HEK293 (cell line): ENCODE measurements around the gene BMPR1A.

Experiments used
- CTCF ChIA-PET: fragments of 350-600 bp; formaldehyde crosslinking; extraction: SDS; loops from one replicate; lab custom pipeline; 2021; ENCODE audit warnings: antibody characterized with exemption; lab: Yijun Ruan, JAX
- POLR2A ChIA-PET: fragments of 300-600 bp; formaldehyde crosslinking; extraction: SDS; loops from one replicate; lab custom pipeline; 2020; ENCODE audit warnings: antibody characterized with exemption, inconsistent platforms; lab: Yijun Ruan, JAX
- H3K27ac ChIP-seq: fragments of 200-500 bp; sonication (Bioruptor generic); 2 replicates; pipeline ENCODE4 v1.5.1; 2014; ENCODE audit warnings: low read depth, low read length, control low read depth, inconsistent platforms; ENCODE audit errors: extremely low read depth
- H3K36me3 ChIP-seq, 2 experiments: fragments of 200-500 bp in 1 of 2; sonication (Bioruptor generic) in 1 of 2; 1 replicate in 1 of 2; 2 replicates in 1 of 2; pipeline ENCODE4 v1.5.1; 2014 to 2017; ENCODE audit warnings: inconsistent platforms in 2 of 2, low read length in 2 of 2; ENCODE audit not compliant: control insufficient read depth in 2 of 2, insufficient read depth in 1 of 2
- H3K4me1 ChIP-seq: fragments of 200-500 bp; sonication (Bioruptor generic); 2 replicates; pipeline ENCODE4 v1.5.1; 2014; ENCODE audit warnings: mild to moderate bottlenecking, low read length, inconsistent platforms; ENCODE audit not compliant: control insufficient read depth, insufficient read depth
- H3K4me3 ChIP-seq: 2 replicates; pipeline ENCODE4 v1.5.1; 2011; ENCODE audit warnings: low read depth, mild to moderate bottlenecking, control low read depth, low read length, moderate library complexity
- H3K9me3 ChIP-seq: fragments of 200-500 bp; sonication (Bioruptor generic); 2 replicates; pipeline ENCODE4 v1.5.1; 2014; ENCODE audit warnings: low read depth, low read length, inconsistent platforms; ENCODE audit not compliant: control insufficient read depth, insufficient read depth
- BCL11B ChIP-seq: fragments of 450-650 bp; formaldehyde crosslinking; IDR thresholded peaks from 2 replicates; pipeline ENCODE4 v1.5.1; 2016; ENCODE audit warnings: low read depth, missing biosample characterization, missing genetic modification characterization
- MEIS1 ChIP-seq: sonication (generic); formaldehyde crosslinking; IDR thresholded peaks from 2 replicates; pipeline ENCODE4 v1.8.1; 2022; ENCODE audit warnings: missing genetic modification reagents, mild to moderate bottlenecking, borderline replicate concordance
- OVOL3 ChIP-seq: fragments of 450-650 bp; formaldehyde crosslinking; IDR thresholded peaks from 2 replicates; pipeline ENCODE4 v1.5.1; 2016; ENCODE audit warnings: missing biosample characterization, missing genetic modification characterization
- SALL2 ChIP-seq: fragments of 450-650 bp; formaldehyde crosslinking; IDR thresholded peaks from 2 replicates; pipeline ENCODE4 v1.5.0; 2017; ENCODE audit warnings: missing biosample characterization, mild to moderate bottlenecking, missing genetic modification characterization, borderline replicate concordance
- SP2 ChIP-seq: fragments of 450-650 bp; formaldehyde crosslinking; IDR thresholded peaks from 2 replicates; pipeline ENCODE4 v1.5.1; 2016; ENCODE audit warnings: missing biosample characterization, missing genetic modification characterization
- TCF7L2 ChIP-seq: IDR thresholded peaks from 2 replicates; pipeline ENCODE4 v1.6.1; 2011; ENCODE audit warnings: low read depth, mild to moderate bottlenecking, inconsistent platforms, low read length, moderate library complexity, borderline replicate concordance
- YY2 ChIP-seq: fragments of 450-650 bp; formaldehyde crosslinking; IDR thresholded peaks from 2 replicates; pipeline ENCODE4 v1.5.1; 2016; ENCODE audit warnings: missing biosample characterization, missing genetic modification characterization
- ZBTB8A ChIP-seq: fragments of 450-650 bp; formaldehyde crosslinking; IDR thresholded peaks from 2 replicates; pipeline ENCODE4 v1.5.1; 2016; ENCODE audit warnings: missing biosample characterization, missing genetic modification characterization
- ZNF16 ChIP-seq: fragments of 450-650 bp; formaldehyde crosslinking; IDR thresholded peaks from 2 replicates; pipeline ENCODE4 v1.5.1; 2016; ENCODE audit warnings: low read depth, missing biosample characterization, missing genetic modification characterization
- ZNF175 ChIP-seq: fragments of 450-650 bp; formaldehyde crosslinking; IDR thresholded peaks from 2 replicates; pipeline ENCODE4 v1.5.1; 2016; ENCODE audit warnings: missing biosample characterization, missing genetic modification characterization
- ZNF223 ChIP-seq: fragments of 450-650 bp; formaldehyde crosslinking; IDR thresholded peaks from 2 replicates; pipeline ENCODE4 v1.5.1; 2016; ENCODE audit warnings: missing biosample characterization, missing genetic modification characterization
- ZNF626 ChIP-seq: fragments of 450-650 bp; sonication (Bioruptor Pico); formaldehyde crosslinking; IDR thresholded peaks from 2 replicates; pipeline ENCODE4 v1.5.1; 2018; ENCODE audit warnings: missing biosample characterization, missing genetic modification characterization, inconsistent platforms
- ZNF664 ChIP-seq: fragments of 450-650 bp; formaldehyde crosslinking; IDR thresholded peaks from 2 replicates; pipeline ENCODE4 v1.5.1; 2016; ENCODE audit warnings: missing biosample characterization, missing genetic modification characterization
- ZNF670 ChIP-seq: fragments of 450-650 bp; formaldehyde crosslinking; IDR thresholded peaks from 2 replicates; pipeline ENCODE4 v1.5.1; 2016; ENCODE audit warnings: missing biosample characterization, missing genetic modification characterization, low read depth
- ZNF837 ChIP-seq: fragments of 450-650 bp; formaldehyde crosslinking; IDR thresholded peaks from 2 replicates; pipeline ENCODE4 v1.5.1; 2016; ENCODE audit warnings: missing biosample characterization, missing genetic modification characterization
- ZSCAN23 ChIP-seq: fragments of 450-650 bp; formaldehyde crosslinking; IDR thresholded peaks from 2 replicates; pipeline ENCODE4 v1.5.1; 2016; ENCODE audit warnings: missing biosample characterization, missing genetic modification characterization
- TF ChIP-seq, protein P1 (sequence below): fragments of 450-650 bp; formaldehyde crosslinking; IDR thresholded peaks from 2 replicates; pipeline ENCODE4 v1.5.1; 2017; ENCODE audit warnings: missing biosample characterization, missing genetic modification characterization
- TF ChIP-seq, protein P2 (sequence below): fragments of 450-650 bp; formaldehyde crosslinking; IDR thresholded peaks from 2 replicates; pipeline ENCODE4 v1.5.1; 2016; ENCODE audit warnings: missing biosample characterization, missing genetic modification characterization
- TF ChIP-seq, protein P3 (sequence below): fragments of 450-650 bp; IDR thresholded peaks from 2 replicates; pipeline ENCODE4 v1.5.1; 2018; ENCODE audit warnings: missing biosample characterization, missing genetic modification characterization

The BMPR1A gene

DNA sequence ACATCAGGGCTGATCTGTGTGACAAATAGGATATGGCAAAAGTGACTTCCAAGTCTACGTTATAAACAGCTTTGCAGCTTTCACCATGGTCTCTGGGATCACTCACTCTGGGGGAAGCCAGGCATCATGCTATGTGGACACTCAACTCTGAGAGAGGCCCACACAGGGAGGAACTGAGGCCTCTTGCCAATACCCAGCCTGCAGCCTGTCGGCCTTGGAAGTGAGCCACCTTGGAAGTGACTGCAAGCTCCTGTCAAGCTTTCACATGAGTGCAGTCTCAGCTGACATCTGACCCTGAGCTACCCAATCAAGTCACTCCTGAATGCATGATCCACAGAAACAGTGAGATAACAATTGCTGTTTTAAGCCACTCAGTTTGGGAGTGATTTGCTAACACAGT lies 144.5 kb downstream of the BMPR1A start (continued):
- TF ChIP-seq OVOL3 (tag by site-specific recombination) (no peak), ZSCAN23 (tag by site-specific recombination) (no peak), ZNF664 (no peak), ZBTB8A (tag by site-specific recombination) (no peak)

DNA sequence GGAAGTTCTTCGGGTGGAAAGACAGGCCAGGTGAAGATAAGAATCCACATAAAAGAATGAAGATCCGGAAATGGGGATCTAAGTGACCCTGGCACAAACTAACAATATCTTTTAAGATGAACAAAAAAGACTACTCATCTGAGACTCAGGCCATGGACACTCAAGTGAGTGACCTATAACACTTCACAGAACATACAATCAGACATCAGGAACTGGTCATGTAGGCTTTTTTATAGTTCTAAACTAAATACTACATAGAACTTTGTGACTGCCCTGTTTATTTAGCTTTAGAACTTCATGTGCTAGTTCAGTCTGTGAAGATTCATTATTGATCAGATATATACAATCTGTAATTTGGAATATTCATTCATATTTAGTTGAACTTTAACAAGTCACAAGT lies 148.2 kb downstream of the BMPR1A start:
- ChIA-PET CTCF (interaction anchor here (0.6 to 1.5 kb wide), 3 partner anchors 160 to 233 kb away, joined by 3 to 4 read pairs (median 3); no protein-coding TSS in a partner anchor), POLR2A (no interaction called here)
- H3K4me3 ChIP-seq = no peak overlapping the region
- H3K9me3 ChIP-seq = no peaks in the 10 kb centered on the region; the same call in none of the 2 replicates
- TF ChIP-seq ZNF670 (no peak), BCL11B (no peak)
- H3K4me1 ChIP-seq = no peaks in the 10 kb centered on the region
- H3K36me3 ChIP-seq = peaks cover 21 to 61% of the 10 kb centered on the region in 2 experiments
- H3K27ac ChIP-seq = no peak overlapping the region

DNA sequence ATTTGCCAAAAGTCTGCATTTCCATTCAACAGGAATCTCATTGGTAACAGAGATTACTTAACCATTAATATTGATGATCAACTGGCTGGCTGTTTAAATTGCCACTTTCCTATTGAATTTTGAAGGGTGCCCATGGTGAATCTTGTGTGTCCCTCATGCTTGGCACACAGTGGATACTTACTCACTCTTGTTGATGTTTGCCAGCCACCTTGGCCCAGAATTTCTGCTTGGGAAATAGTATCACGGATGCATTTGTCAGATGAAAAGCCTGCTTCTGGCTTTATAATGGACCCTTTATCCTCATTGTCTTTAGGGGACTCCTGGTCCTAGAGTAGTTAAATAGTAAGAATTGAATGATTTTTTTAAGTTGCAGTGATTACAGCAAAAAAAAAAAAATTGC lies 149.0 kb downstream of the BMPR1A start:
- no peaks in the 10 kb centered on the region for H3K4me1 ChIP-seq
- TF ChIP-seq MEIS1 = no peak
- TF ChIP-seq SALL2 (tag by site-specific recombination) = no peak
- TF ChIP-seq, protein P1, sequence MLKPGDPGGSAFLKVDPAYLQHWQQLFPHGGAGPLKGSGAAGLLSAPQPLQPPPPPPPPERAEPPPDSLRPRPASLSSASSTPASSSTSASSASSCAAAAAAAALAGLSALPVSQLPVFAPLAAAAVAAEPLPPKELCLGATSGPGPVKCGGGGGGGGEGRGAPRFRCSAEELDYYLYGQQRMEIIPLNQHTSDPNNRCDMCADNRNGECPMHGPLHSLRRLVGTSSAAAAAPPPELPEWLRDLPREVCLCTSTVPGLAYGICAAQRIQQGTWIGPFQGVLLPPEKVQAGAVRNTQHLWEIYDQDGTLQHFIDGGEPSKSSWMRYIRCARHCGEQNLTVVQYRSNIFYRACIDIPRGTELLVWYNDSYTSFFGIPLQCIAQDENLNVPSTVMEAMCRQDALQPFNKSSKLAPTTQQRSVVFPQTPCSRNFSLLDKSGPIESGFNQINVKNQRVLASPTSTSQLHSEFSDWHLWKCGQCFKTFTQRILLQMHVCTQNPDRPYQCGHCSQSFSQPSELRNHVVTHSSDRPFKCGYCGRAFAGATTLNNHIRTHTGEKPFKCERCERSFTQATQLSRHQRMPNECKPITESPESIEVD (tag by site-specific recombination) = no peak
- TF ChIP-seq ZNF837 (tag by site-specific recombination) = no peak
- no peak for TF ChIP-seq SP2 (tag by site-specific recombination)
- TF ChIP-seq ZNF16 = no peak
- no peak for TF ChIP-seq YY2 (tag by site-specific recombination)
- no peak for TF ChIP-seq TCF7L2
- TF ChIP-seq, protein P2, sequence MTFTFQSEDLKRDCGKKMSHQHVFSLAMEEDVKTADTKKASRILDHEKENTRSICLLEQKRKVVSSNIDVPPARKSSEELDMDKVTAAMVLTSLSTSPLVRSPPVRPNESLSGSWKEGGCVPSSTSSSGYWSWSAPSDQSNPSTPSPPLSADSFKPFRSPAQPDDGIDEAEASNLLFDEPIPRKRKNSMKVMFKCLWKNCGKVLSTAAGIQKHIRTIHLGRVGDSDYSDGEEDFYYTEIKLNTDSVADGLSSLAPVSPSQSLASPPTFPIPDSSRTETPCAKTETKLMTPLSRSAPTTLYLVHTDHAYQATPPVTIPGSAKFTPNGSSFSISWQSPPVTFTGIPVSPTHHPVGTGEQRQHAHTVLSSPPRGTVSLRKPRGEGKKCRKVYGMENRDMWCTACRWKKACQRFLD (tag by site-specific recombination) = no peak
- TF ChIP-seq, protein P3, sequence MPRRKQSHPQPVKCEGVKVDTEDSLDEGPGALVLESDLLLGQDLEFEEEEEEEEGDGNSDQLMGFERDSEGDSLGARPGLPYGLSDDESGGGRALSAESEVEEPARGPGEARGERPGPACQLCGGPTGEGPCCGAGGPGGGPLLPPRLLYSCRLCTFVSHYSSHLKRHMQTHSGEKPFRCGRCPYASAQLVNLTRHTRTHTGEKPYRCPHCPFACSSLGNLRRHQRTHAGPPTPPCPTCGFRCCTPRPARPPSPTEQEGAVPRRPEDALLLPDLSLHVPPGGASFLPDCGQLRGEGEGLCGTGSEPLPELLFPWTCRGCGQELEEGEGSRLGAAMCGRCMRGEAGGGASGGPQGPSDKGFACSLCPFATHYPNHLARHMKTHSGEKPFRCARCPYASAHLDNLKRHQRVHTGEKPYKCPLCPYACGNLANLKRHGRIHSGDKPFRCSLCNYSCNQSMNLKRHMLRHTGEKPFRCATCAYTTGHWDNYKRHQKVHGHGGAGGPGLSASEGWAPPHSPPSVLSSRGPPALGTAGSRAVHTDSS (tag by site-specific recombination) = no peak
- TF ChIP-seq ZNF626 (tag by site-specific recombination) = no peak
- TF ChIP-seq ZNF223 (tag by site-specific recombination) = no peak
- TF ChIP-seq ZNF175 = no peak
- H3K4me3 ChIP-seq = no peak overlapping the region

More for the DNA sequence above, 149.0 kb downstream of the BMPR1A start:
- ChIA-PET CTCF (interaction anchor here (0.6 to 0.7 kb wide), 3 partner anchors 16 to 193 kb away, joined by 3 read pairs; no protein-coding TSS in a partner anchor), POLR2A (no interaction called here)
- Histone ChIP-seq H3K36me3 (peaks cover 21 to 54% of the 10 kb centered on the region in 2 experiments), H3K27ac (no peak overlapping the region), H3K9me3 (no peaks in the 10 kb centered on the region; the same call in none of the 2 replicates)
